Measurements from ENCODE around the gene HCN2.

The HCN2 gene

GRCh38 chr19:595326-596262 lies 5.9 kb downstream of the HCN2 start:
- Histone ChIP-seq H3K4me1 (ENCODE audit: control insufficient read depth in 1 of 2, insufficient read depth in 1 of 2, low read depth in 1 of 2, low read length in 1 of 2) (no peaks in the 10 kb centered on the region), H3K27ac (no peak overlapping the region), H3K4me3 (ENCODE audit: low read depth in 1 of 2, low read length in 1 of 2) (no peak overlapping the region), H3K36me3 (no peaks in the 10 kb centered on the region), H3K27me3 (peaks cover 65% of the 10 kb centered on the region), H3K9me3 (no peaks in the 10 kb centered on the region)
- no peak for TF ChIP-seq CTCF (IDR thresholded peaks at IDR 0.05)

DNA sequence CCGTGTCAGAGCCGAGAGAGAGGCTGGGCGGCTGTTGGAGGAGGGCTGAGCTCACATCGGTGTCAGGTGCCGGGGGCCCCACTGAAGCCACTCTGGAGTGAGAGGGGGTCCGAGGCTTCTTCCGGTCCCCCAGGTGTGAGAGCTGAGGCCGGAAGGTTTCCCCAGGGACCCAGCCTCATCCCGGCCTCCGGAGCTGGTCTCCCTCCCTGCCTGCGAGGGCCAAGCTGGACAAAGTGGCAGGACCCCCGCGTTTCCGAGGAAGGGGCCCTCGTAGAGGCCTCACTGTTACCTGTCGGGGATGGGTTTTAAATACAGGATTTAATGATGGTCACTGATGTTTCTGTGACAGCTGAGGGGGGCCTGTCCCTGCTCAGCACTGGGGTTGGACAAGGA lies 6.6 kb downstream of the HCN2 start:
- Histone ChIP-seq H3K4me3 (ENCODE audit: low read depth in 1 of 2, low read length in 1 of 2) (no peak overlapping the region), H3K4me1 (ENCODE audit: control insufficient read depth in 1 of 2, insufficient read depth in 1 of 2, low read depth in 1 of 2, low read length in 1 of 2) (no peaks in the 10 kb centered on the region), H3K27me3 (peaks cover 58% of the 10 kb centered on the region), H3K9me3 (no peaks in the 10 kb centered on the region), H3K27ac (no peak overlapping the region), H3K36me3 (no peaks in the 10 kb centered on the region)
- TF ChIP-seq CTCF (IDR thresholded peaks at IDR 0.05), result no peak

GRCh38 chr19:597406-598315 lies 8.0 kb downstream of the HCN2 start:
- no peak for TF ChIP-seq CTCF (IDR thresholded peaks at IDR 0.05)
- Histone ChIP-seq H3K27me3 (peaks cover 44% of the 10 kb centered on the region), H3K4me3 (ENCODE audit: low read depth in 1 of 2, low read length in 1 of 2) (no peak overlapping the region), H3K36me3 (no peaks in the 10 kb centered on the region), H3K9me3 (no peaks in the 10 kb centered on the region), H3K4me1 (ENCODE audit: control insufficient read depth in 1 of 2, insufficient read depth in 1 of 2, low read depth in 1 of 2, low read length in 1 of 2) (no peaks in the 10 kb centered on the region), H3K27ac (no peak overlapping the region)

DNA sequence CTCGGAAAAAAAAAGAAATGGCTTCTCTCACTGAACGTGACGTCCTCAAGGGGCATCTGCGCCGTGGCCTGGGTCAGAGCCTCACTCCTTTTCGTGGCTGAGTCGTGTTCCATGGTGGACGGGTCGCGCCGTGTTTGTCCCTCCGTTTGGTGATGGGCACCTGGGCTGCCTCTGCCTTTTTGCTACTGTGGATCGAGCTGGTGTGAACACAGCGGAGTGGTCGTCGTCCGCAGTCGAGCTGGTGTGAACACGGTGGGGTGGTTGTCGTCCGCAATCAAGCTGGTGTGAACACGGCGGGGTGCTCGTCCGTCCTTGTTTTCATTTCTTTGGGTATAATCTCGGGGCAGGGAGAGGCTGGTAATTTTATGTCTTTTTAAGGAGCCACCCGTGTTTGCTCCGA lies 11.6 kb downstream of the HCN2 start:
- Histone ChIP-seq H3K36me3 (no peaks in the 10 kb centered on the region), H3K9me3 (no peaks in the 10 kb centered on the region), H3K4me1 (ENCODE audit: control insufficient read depth in 1 of 2, insufficient read depth in 1 of 2, low read depth in 1 of 2, low read length in 1 of 2) (no peaks in the 10 kb centered on the region), H3K27me3 (peaks cover 9% of the 10 kb centered on the region), H3K27ac (no peak overlapping the region), H3K4me3 (ENCODE audit: low read depth in 1 of 2, low read length in 1 of 2) (no peak overlapping the region)
- no peak for TF ChIP-seq CTCF (IDR thresholded peaks at IDR 0.05)

DNA sequence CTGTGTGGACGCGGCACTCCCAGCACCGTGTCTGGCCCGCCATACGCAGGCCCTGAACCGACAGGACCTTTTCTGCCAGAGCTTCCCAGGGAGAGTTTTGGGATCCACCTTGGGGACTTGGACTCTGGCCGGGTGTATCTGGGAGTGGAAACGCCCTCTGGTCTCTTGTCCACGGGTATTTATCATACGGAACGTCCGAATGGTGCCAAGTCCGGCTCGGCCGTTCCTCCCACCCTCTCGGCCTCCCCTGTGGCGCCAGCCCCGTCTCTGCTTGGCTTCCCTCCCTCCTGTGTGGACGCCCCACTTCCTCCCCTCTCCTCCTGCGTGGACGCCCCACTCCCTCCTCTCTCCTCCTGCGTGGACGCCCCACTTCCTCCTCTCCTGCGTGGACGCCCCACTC lies 12.1 kb downstream of the HCN2 start:
- no peaks in the 10 kb centered on the region for H3K4me1 ChIP-seq (ENCODE audit: control insufficient read depth in 1 of 2, insufficient read depth in 1 of 2, low read depth in 1 of 2, low read length in 1 of 2)
- no peak overlapping the region for H3K4me3 ChIP-seq (ENCODE audit: low read depth in 1 of 2, low read length in 1 of 2)
- H3K27ac ChIP-seq, result no peak overlapping the region
- H3K27me3 ChIP-seq, result peaks cover 4% of the 10 kb centered on the region
- TF ChIP-seq CTCF (IDR thresholded peaks at IDR 0.05), result no peak
- no peaks in the 10 kb centered on the region for H3K36me3 ChIP-seq
- H3K9me3 ChIP-seq, result no peaks in the 10 kb centered on the region

All from neutrophil (primary cell).